ENCODE results near the gene DGCR8. TPM values are rescaled to one million over a fixed set of nuclear protein-coding genes. Genes with fewer than 3 reads are reported as not detected.

DGCR8 gene
- total and polyA plus RNA-seq, 11 donors = 8.8 to 22.1 (median 13.0) TPM

DNA sequence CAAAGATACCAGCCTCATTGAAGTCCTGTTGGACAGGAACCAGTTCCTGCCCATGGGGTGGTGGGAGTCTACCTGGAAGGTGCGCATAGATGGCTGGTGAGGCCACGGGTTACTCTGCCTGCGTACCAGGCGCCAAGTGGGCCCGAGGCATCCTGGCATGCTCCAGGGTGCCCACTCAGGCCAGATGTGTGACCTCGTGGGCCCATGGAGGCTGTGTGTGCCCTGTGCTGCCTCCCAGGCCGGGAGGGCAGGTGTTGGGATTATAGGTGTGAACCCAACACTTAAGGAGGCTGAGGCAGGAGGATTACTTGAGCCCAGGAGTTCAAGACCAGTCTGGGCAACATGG is 36.1 kb upstream of the DGCR8 start:
- no peak for DNase-seq
- peaks cover 0 to 90% (median 83%) of the 10 kb centered on the region in 9 donors for H3K36me3 ChIP-seq
- no peaks in the 10 kb centered on the region for H3K9me3 ChIP-seq
- TF ChIP-seq POLR2A (IDR thresholded peaks at IDR 0.05) = no peak
- TF ChIP-seq, protein P1, sequence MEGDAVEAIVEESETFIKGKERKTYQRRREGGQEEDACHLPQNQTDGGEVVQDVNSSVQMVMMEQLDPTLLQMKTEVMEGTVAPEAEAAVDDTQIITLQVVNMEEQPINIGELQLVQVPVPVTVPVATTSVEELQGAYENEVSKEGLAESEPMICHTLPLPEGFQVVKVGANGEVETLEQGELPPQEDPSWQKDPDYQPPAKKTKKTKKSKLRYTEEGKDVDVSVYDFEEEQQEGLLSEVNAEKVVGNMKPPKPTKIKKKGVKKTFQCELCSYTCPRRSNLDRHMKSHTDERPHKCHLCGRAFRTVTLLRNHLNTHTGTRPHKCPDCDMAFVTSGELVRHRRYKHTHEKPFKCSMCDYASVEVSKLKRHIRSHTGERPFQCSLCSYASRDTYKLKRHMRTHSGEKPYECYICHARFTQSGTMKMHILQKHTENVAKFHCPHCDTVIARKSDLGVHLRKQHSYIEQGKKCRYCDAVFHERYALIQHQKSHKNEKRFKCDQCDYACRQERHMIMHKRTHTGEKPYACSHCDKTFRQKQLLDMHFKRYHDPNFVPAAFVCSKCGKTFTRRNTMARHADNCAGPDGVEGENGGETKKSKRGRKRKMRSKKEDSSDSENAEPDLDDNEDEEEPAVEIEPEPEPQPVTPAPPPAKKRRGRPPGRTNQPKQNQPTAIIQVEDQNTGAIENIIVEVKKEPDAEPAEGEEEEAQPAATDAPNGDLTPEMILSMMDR (IDR thresholded peaks at IDR 0.05) = no peak
- ATAC-seq = no peak
- 86 to 100% (median 94%) methylated on average over 3 to 7 of the region's 7 CpGs for WGBS, 4 donors
- no peak overlapping the region for H3K27ac ChIP-seq
- no peaks in the 10 kb centered on the region for H3K27me3 ChIP-seq
- intact Hi-C loops (cut with DNase I) = no loop called here
- H3K4me3 ChIP-seq = no peak overlapping the region
- H3K4me1 ChIP-seq = peaks cover 0 to 13% (median 0%) of the 10 kb centered on the region in 12 donors

DNA sequence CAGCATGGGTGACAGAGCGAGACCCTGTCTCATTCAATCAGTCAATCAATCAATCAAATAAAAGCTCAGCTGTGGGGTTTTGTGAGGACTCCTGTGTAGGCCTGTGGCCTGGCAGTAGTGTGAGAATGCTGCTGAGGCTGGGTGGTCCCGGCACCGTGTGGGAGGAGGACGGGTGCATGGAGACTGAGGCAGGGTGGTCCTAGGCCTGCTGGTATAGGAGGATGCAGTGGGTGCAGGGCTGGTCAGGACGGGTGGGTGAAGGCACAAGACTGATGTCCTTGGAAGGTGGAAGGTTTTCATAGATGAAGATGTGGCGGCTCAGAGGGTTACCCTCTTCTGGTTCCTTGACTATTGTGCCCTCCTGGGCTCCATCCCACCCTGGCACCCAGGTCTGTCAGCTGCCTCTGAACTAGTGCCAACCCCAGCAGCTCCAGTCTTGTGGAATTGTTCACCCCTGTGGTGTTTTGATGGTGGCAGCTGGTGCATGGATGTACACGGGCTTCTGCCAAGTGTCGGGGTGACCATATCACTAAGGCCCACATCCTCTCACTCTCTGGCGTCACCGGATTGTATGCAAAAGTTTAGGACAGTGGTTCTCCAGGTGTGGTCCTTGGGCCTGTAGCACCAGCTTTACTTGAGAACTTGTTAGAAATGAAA is 35.4 kb upstream of the DGCR8 start:
- intact Hi-C loops (cut with DNase I) = no loop called here
- no peak overlapping the region for H3K4me3 ChIP-seq
- no peaks in the 10 kb centered on the region for H3K27me3 ChIP-seq
- no peak overlapping the region for H3K27ac ChIP-seq
- TF ChIP-seq, protein P1 (IDR thresholded peaks at IDR 0.05) = no peak
- no peak for TF ChIP-seq POLR2A (IDR thresholded peaks at IDR 0.05)
- H3K9me3 ChIP-seq = no peaks in the 10 kb centered on the region
- H3K4me1 ChIP-seq = peaks cover 0 to 13% (median 0%) of the 10 kb centered on the region in 12 donors
- ATAC-seq (peak in 3 of 4 donors; percentile 14 to 52 (median 31)), DNase-seq (no peak)
- WGBS, 4 donors = 72 to 82% (median 75%) methylated on average over 10 of the region's 10 CpGs
- H3K36me3 ChIP-seq = peaks cover 0 to 90% (median 83%) of the 10 kb centered on the region in 9 donors

DNA sequence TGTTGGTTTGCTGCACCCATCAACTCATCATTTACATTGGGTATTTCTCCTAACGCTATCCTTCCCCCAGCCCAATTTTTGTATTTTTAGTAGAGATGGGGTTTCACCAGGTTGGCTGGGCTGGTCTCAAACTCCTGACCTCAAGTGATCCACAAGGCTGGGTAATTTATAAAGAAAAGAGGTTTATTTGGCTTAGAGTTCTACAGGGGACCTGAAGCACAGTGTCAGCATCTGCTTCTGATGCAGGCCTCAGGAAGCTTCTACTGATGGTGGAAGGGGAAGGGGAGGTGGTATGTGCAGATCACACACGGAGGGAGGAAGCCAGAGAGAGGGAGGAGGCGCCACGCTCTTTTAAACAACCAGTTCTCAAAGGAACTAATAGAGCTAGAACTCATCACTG is 33.3 kb upstream of the DGCR8 start:
- Histone ChIP-seq H3K27ac (no peak overlapping the region), H3K4me3 (no peak overlapping the region), H3K4me1 (peaks cover 0 to 5% (median 0%) of the 10 kb centered on the region in 12 donors), H3K9me3 (no peaks in the 10 kb centered on the region), H3K27me3 (no peaks in the 10 kb centered on the region), H3K36me3 (peaks cover 0 to 89% (median 75%) of the 10 kb centered on the region in 9 donors)
- intact Hi-C loops (cut with DNase I) = no loop called here
- 84 to 87% (median 85%) methylated on average over 4 of the region's 4 CpGs for WGBS, 4 donors
- ATAC-seq (no peak), DNase-seq (no peak)
- TF ChIP-seq, protein P1 (IDR thresholded peaks at IDR 0.05) = no peak
- no peak for TF ChIP-seq POLR2A (IDR thresholded peaks at IDR 0.05)

DNA sequence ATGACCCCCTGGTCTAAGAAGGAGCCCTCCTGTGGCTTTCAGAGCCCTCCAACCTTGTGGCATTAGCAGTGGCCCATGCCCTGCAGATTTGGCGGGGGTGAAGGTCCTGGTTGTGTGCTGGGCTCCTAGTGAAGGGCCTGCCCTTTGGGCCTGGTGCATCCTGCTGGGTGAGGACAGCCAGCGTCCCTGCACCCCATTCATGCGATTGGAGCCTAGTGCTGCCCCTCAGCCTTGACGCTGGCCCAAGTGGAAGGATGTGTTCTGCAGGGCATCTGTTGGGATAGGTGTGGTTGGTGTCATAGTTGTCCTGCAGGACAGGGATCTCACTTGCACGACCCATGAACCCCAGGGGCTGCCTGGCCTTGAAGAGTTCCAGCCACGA is 28.1 kb upstream of the DGCR8 start:
- 92 to 95% (median 92%) methylated on average over 5 to 6 of the region's 6 CpGs for WGBS, 4 donors
- Histone ChIP-seq H3K4me3 (no peak overlapping the region), H3K27ac (no peak overlapping the region), H3K36me3 (peaks cover 0 to 93% (median 82%) of the 10 kb centered on the region in 9 donors), H3K9me3 (no peaks in the 10 kb centered on the region), H3K27me3 (no peaks in the 10 kb centered on the region), H3K4me1 (peaks cover 0 to 13% (median 0%) of the 10 kb centered on the region in 12 donors)
- TF ChIP-seq, protein P1 (IDR thresholded peaks at IDR 0.05) = no peak
- TF ChIP-seq POLR2A (IDR thresholded peaks at IDR 0.05) = no peak
- ATAC-seq (no peak), DNase-seq (no peak)
- intact Hi-C loops (cut with DNase I) = no loop called here
